B cell (primary cell): ENCODE results near the gene NT5DC2. TPM values are rescaled to one million over a fixed set of nuclear protein-coding genes. Genes with fewer than 3 reads are reported as not detected.

ENCODE experiments used
- ATAC-seq: fragments of 200-7000 bp; cut with Tn5 transposase; one replicate; pipeline ENCODE4 v1.10.0; 2021; ENCODE audit warnings: low read depth, mild to moderate bottlenecking, moderate number of reproducible peaks, moderate library complexity
- CTCF ChIA-PET: fragments of 350-600 bp; sonication (Branson Sonifier 250); formaldehyde crosslinking; loops from one replicate; lab custom pipeline; 2021; ENCODE audit warnings: antibody characterized with exemption, inconsistent platforms; lab: Charles Lee
- POLR2A ChIA-PET: fragments of 350-600 bp; sonication (Branson Sonifier 250); formaldehyde crosslinking; loops from one replicate; lab custom pipeline; 2021; ENCODE audit warnings: antibody characterized with exemption; lab: Charles Lee
- DNase-seq: peaks from one replicate; pipeline ENCODE4 v3.0.0; 2013
- H2AFZ ChIP-seq: 2 replicates; pipeline ENCODE4 v1.6.1; 2012; ENCODE audit warnings: mild to moderate bottlenecking, low read depth, low read length; ENCODE audit not compliant: insufficient read depth, poor library complexity, severe bottlenecking
- H3K27ac ChIP-seq, 2 donors: 1 replicate in 1 of 2; 2 replicates in 1 of 2; pipeline ENCODE4 v1.5.1; 2012 to 2013; ENCODE audit warnings: low read length in 2 of 2, mild to moderate bottlenecking in 2 of 2, moderate library complexity in 1 of 2
- H3K27me3 ChIP-seq, 4 experiments: fragments of 200-600 bp in 1 of 4; sonication (generic) in 1 of 4; replicated peaks in 1 of 4; 1 replicate in 2 of 4; 2 replicates in 2 of 4; pipeline versions ENCODE4 v1.6.1 to v1.7.0; 2013 to 2016; ENCODE audit warnings: low read length in 3 of 4, mild to moderate bottlenecking in 2 of 4, mixed read lengths in 1 of 4, moderate library complexity in 1 of 4; ENCODE audit not compliant: insufficient read depth in 4 of 4, control insufficient read depth in 3 of 4; ENCODE audit errors: control extremely low read depth in 1 of 4
- H3K36me3 ChIP-seq, 2 experiments: replicated peaks in 1 of 2; 1 replicate in 1 of 2; 2 replicates in 1 of 2; pipeline versions ENCODE4 v1.6.1 to v1.7.1; 2013; ENCODE audit warnings: low read length in 1 of 2; ENCODE audit not compliant: insufficient read depth in 2 of 2, control insufficient read depth in 1 of 2; ENCODE audit errors: control extremely low read depth in 1 of 2, extremely low read depth in 1 of 2
- H3K4me1 ChIP-seq, 2 donors: fragments of 200-600 bp in 1 of 2; sonication (generic) in 1 of 2; 1 replicate in 1 of 2; 2 replicates in 1 of 2; pipeline versions ENCODE4 v1.5.1 to v1.6.1; 2013 to 2017; ENCODE audit warnings: low read length in 2 of 2; ENCODE audit not compliant: control insufficient read depth in 2 of 2, insufficient read depth in 2 of 2
- H3K4me2 ChIP-seq: replicated peaks from 2 replicates; pipeline ENCODE3; 2012; ENCODE audit warnings: mild to moderate bottlenecking, low read depth, low read length; ENCODE audit not compliant: poor library complexity, severe bottlenecking
- H3K4me3 ChIP-seq, 5 experiments: fragments of 200-600 bp in 1 of 5; sonication (generic) in 1 of 5; 1 replicate in 3 of 5; 2 replicates in 2 of 5; pipeline versions ENCODE4 v1.5.1 to v1.7.0; 2011 to 2016; ENCODE audit warnings: low read length in 4 of 5, mild to moderate bottlenecking in 4 of 5, low read depth in 2 of 5, control low read depth in 1 of 5, moderate library complexity in 1 of 5; ENCODE audit not compliant: insufficient read depth in 1 of 5; ENCODE audit errors: control extremely low read depth in 1 of 5, extremely low read depth in 1 of 5
- H3K79me2 ChIP-seq: fragments of 200-600 bp; sonication (generic); one replicate; pipeline ENCODE4 v1.6.0; 2016; ENCODE audit warnings: low read length; ENCODE audit not compliant: control insufficient read depth, insufficient read depth
- H3K9ac ChIP-seq: fragments of 200-600 bp; sonication (generic); 2 replicates; pipeline ENCODE4 v1.6.1; 2017; ENCODE audit warnings: mild to moderate bottlenecking, low read length, moderate library complexity
- H3K9me3 ChIP-seq, 3 donors: one replicate each; pipeline versions ENCODE4 v1.6.1 to v1.7.1; 2013; ENCODE audit warnings: low read length in 2 of 3; ENCODE audit not compliant: control insufficient read depth in 2 of 3, insufficient read depth in 1 of 3; ENCODE audit errors: control extremely low read depth in 1 of 3
- H4K20me1 ChIP-seq: 2 replicates; pipeline ENCODE4 v1.6.0; 2012; ENCODE audit warnings: mild to moderate bottlenecking, low read length; ENCODE audit not compliant: insufficient read depth, control insufficient read depth, poor library complexity, severe bottlenecking
- H3K27ac Mint-ChIP-seq: one replicate; pipeline ENCODE4 v1.8.0; 2021; ENCODE audit warnings: mixed read lengths
- H3K27me3 Mint-ChIP-seq: one replicate; pipeline ENCODE4 v1.8.0; 2021; ENCODE audit warnings: mixed read lengths
- H3K4me1 Mint-ChIP-seq: one replicate; pipeline ENCODE4 v1.8.0; 2021; ENCODE audit warnings: mixed read lengths
- H3K4me3 Mint-ChIP-seq: one replicate; pipeline ENCODE4 v1.8.0; 2021; ENCODE audit warnings: mixed read lengths
- H3K9me3 Mint-ChIP-seq: one replicate; pipeline ENCODE4 v1.8.0; 2022; ENCODE audit warnings: mixed read lengths; ENCODE audit not compliant: insufficient read depth
- CTCF ChIP-seq: fragments of 200-600 bp; IDR thresholded peaks from one replicate; pipeline ENCODE4 v1.8.0; 2022; ENCODE audit warnings: antibody characterized with exemption, mild to moderate bottlenecking
- EZH2 ChIP-seq: IDR thresholded peaks from 2 replicates; pipeline ENCODE4 v1.6.1; 2012; ENCODE audit warnings: borderline replicate concordance, low read depth, mild to moderate bottlenecking, moderate library complexity, low read length; ENCODE audit not compliant: insufficient read depth, poor library complexity, severe bottlenecking
- WGBS: methylation state at CpG from one replicate; pipeline ENCODE4 v1.1.5; 2013; ENCODE audit warnings: missing lambda C conversion rate; ENCODE audit not compliant: insufficient coverage; 5-methylcytosine and 5-hydroxymethylcytosine counted together
- intact Hi-C: fragments of 100-400 bp; cut with micrococcal nuclease; formaldehyde crosslinking; loops from one replicate; pipeline ENCODE4 v1.10.0; 2022
- polyA plus RNA-seq: library from polyadenylated mRNA; depleted of rRNA; stranded (reverse); fragments of >200 nt; gene quantifications from 2 replicates; pipeline ENCODE4 v1.2.3, GENCODE V29; 2012
- total RNA-seq, 2 donors: library from RNA; stranded (reverse); fragments of 120-200 nt in 1 of 2; gene quantifications; 1 replicate in 1 of 2; 2 replicates in 1 of 2; pipeline versions ENCODE4 v1.2.3 to v1.2.4, GENCODE V29; 2013 to 2022

NT5DC2 gene
- total and polyA plus RNA-seq, 2 donors (not counting 1 experiment from before 2014, with no cell fraction given) = 11.2 to 11.9 TPM

DNA sequence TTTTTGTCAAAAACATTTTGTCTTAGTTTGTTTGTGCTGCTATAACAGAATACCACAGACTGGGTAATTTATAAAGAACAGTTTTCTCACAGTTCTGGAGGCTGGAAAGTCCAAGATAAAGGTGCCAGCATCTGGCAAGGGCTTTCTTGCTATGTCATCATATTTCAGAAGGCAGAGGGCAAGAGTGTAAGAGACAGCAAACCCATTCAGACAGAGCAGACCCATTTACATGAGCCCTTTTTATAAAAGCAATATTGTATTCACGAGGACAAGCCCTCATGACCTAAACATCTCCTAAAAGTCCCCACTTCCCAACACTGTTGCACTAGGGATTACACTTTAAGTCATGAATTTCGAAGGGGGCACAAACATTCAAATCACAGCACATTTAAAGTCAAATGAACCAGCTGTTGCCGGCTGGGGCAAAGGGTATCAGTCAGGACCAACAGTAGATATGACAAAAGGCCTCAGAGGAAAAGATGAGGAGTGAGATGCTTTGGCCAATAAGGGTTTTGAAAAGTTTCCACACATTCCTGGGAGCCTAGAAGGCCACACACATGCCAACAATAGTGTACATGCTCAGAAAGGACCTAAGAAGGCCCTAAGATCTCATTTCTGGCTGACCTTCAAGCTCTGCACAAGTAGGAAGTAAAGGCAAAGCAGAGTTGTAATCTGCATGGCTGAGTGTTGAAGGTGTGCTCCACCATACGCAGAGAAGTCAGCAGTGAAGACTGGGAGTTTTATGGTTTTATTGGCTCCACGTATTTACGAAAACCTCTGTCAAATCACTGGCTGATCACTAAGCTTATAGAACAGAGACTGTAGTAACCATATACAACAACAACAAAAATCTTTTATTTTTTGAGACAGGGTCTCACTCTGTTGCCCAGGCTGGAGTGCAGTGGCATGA lies 40.7 kb upstream of the NT5DC2 start:
- Histone ChIP-seq H3K4me3 (no peak overlapping the region), H3K9me3 (no peaks in the 10 kb centered on the region), H3K9ac (no peak overlapping the region), H3K4me1 (no peaks in the 10 kb centered on the region), H3K79me2 (no peaks in the 10 kb centered on the region), H2AFZ (no peak overlapping the region), H3K36me3 (peaks cover 1 to 49% of the 10 kb centered on the region in 2 experiments), H3K27me3 (no peaks in the 10 kb centered on the region), H3K4me2 (no peak overlapping the region), H4K20me1 (no peaks in the 10 kb centered on the region), H3K27ac (no peak overlapping the region)
- 100% methylated on average over 2 of the region's 6 CpGs for WGBS
- H3K27ac Mint-ChIP-seq = no peak overlapping the region
- H3K9me3 Mint-ChIP-seq = no peaks in the 10 kb centered on the region
- no peaks in the 10 kb centered on the region for H3K4me1 Mint-ChIP-seq
- ATAC-seq (no peak), DNase-seq (no peak)
- intact Hi-C loops = no loop called here
- CTCF ChIA-PET = no interaction called here
- no peak overlapping the region for H3K4me3 Mint-ChIP-seq
- no peaks in the 10 kb centered on the region for H3K27me3 Mint-ChIP-seq
- POLR2A ChIA-PET = no interaction called here
- TF ChIP-seq EZH2 (no peak), CTCF (no peak)

DNA sequence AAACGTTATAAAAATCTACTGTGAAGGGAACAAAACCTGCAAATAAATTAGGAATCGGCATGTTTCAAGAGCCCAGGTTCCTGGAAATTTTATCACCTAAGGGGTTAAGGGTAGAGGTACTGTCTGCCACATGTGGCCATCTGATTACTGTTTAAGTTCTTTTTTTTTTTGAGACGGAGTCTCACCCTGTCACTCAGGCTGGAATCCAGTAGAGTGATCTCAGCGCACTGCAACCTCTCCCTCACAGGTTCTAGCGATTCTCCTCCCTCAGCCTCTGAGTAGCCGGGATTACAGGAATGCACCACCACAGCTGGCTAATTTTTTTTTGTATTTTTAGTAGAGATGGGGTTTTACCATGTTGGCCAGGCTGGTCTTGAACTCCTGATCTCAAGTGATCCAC lies 38.6 kb upstream of the NT5DC2 start:
- no peaks in the 10 kb centered on the region for H3K27me3 Mint-ChIP-seq

More for the DNA sequence above, 38.6 kb upstream of the NT5DC2 start:
- WGBS = no CpG with 5 or more reads among the region's 6 CpGs
- Histone ChIP-seq H3K4me1 (no peaks in the 10 kb centered on the region), H3K36me3 (peaks cover 1 to 36% of the 10 kb centered on the region in 2 experiments), H3K4me3 (no peak overlapping the region), H3K4me2 (no peak overlapping the region), H3K27me3 (no peaks in the 10 kb centered on the region), H3K9me3 (no peaks in the 10 kb centered on the region), H3K27ac (no peak overlapping the region), H3K9ac (no peak overlapping the region), H2AFZ (no peak overlapping the region), H4K20me1 (no peaks in the 10 kb centered on the region), H3K79me2 (no peaks in the 10 kb centered on the region)
- DNase-seq (no peak), ATAC-seq (no peak)
- no peak overlapping the region for H3K27ac Mint-ChIP-seq
- no peak for TF ChIP-seq EZH2
- CTCF ChIA-PET = no interaction called here
- H3K4me3 Mint-ChIP-seq = no peak overlapping the region
- H3K4me1 Mint-ChIP-seq = no peaks in the 10 kb centered on the region
- H3K9me3 Mint-ChIP-seq = no peaks in the 10 kb centered on the region
- POLR2A ChIA-PET = no interaction called here
- intact Hi-C loops = no loop called here
